Calu3 (cell line): ENCODE data around the gene GBX2. TPM values are rescaled to one million over a fixed set of nuclear protein-coding genes. Genes with fewer than 3 reads are reported as not detected.

Experiments
- BruUV-seq: library from RNA; stranded (reverse); fragments of 400-500 nt; replicated peaks from 2 replicates; lab custom pipeline; 2021; lab: Mats Ljungman, UMichigan
- CTCF ChIA-PET: fragments of 300-600 bp; sonication (Branson Sonifier 250); formaldehyde crosslinking; loops from one replicate; lab custom pipeline; 2022; ENCODE audit warnings: antibody characterized with exemption; lab: Charles Lee
- DNase-seq: peaks from one replicate; pipeline ENCODE4 v3.0.0; 2022
- H3K27ac Mint-ChIP-seq: one replicate; pipeline ENCODE4 v1.8.0; 2022; ENCODE audit warnings: mixed read lengths; ENCODE audit not compliant: unreplicated experiment
- H3K27me3 Mint-ChIP-seq: one replicate; pipeline ENCODE4 v1.8.0; 2022; ENCODE audit warnings: mixed read lengths; ENCODE audit not compliant: unreplicated experiment
- H3K36me3 Mint-ChIP-seq: one replicate; pipeline ENCODE4 v1.8.0; 2022; ENCODE audit warnings: mild to moderate bottlenecking, moderate library complexity, mixed read lengths; ENCODE audit not compliant: insufficient read depth, unreplicated experiment
- H3K4me1 Mint-ChIP-seq: one replicate; pipeline ENCODE4 v1.8.0; 2022; ENCODE audit warnings: mild to moderate bottlenecking, low read depth, mixed read lengths; ENCODE audit not compliant: unreplicated experiment
- H3K4me3 Mint-ChIP-seq: one replicate; pipeline ENCODE4 v1.8.0; 2022; ENCODE audit warnings: mild to moderate bottlenecking, low read depth, moderate library complexity, mixed read lengths; ENCODE audit not compliant: unreplicated experiment
- H3K9me3 Mint-ChIP-seq: one replicate; pipeline ENCODE4 v1.8.0; 2022; ENCODE audit warnings: low read depth, mixed read lengths; ENCODE audit not compliant: unreplicated experiment
- CTCF ChIP-seq: fragments of 200-600 bp; IDR thresholded peaks from one replicate; pipeline ENCODE4 v1.8.0; 2022; ENCODE audit warnings: antibody characterized with exemption; ENCODE audit not compliant: unreplicated experiment
- intact Hi-C: fragments of 100-400 bp; cut with micrococcal nuclease; formaldehyde crosslinking; loops from one replicate; pipeline ENCODE4 v1.10.0; 2022; ENCODE audit not compliant: unreplicated experiment
- total RNA-seq: library from RNA; stranded (reverse); gene quantifications from 2 replicates; pipeline ENCODE4 v1.2.3, GENCODE V29; 2022

The GBX2 gene
- total RNA-seq, 1 experiment from 2014 or later: 2.4 TPM

GRCh38 chr2:236129935-236130334 lies 38.3 kb downstream of the GBX2 start:
- no TSS peak for BruUV-seq
- H3K36me3 Mint-ChIP-seq: peaks cover 20% of the 10 kb centered on the region
- CTCF ChIA-PET: no interaction called here

GRCh38 chr2:236128321-236128720 lies 39.9 kb downstream of the GBX2 start:
- Mint-ChIP-seq H3K36me3 (peaks cover 12% of the 10 kb centered on the region), H3K9me3 (no peaks in the 10 kb centered on the region), H3K27ac (no peak overlapping the region), H3K27me3 (no peaks in the 10 kb centered on the region), H3K4me3 (no peak overlapping the region), H3K4me1 (no peaks in the 10 kb centered on the region)
- BruUV-seq: no TSS peak
- DNase-seq: no peak
- intact Hi-C loops: no loop called here
- TF ChIP-seq CTCF: no peak
- CTCF ChIA-PET: interaction anchor here (1.2 kb wide), 1 partner anchor 16 kb away, joined by 3 read pairs; no protein-coding TSS in a partner anchor

More at GRCh38 chr2:236129935-236130334, 38.3 kb downstream of the GBX2 start:
- H3K27ac Mint-ChIP-seq: no peak overlapping the region
- intact Hi-C loops: no loop called here
- H3K27me3 Mint-ChIP-seq: no peaks in the 10 kb centered on the region
- TF ChIP-seq CTCF: no peak
- H3K4me1 Mint-ChIP-seq: no peaks in the 10 kb centered on the region
- no peaks in the 10 kb centered on the region for H3K9me3 Mint-ChIP-seq
- no peak overlapping the region for H3K4me3 Mint-ChIP-seq
- no peak for DNase-seq

GRCh38 chr2:236127010-236127409 lies 41.2 kb downstream of the GBX2 start:
- CTCF ChIA-PET: interaction anchor here (0.6 kb wide), 1 partner anchor 50 kb away, joined by 3 read pairs; no protein-coding TSS in a partner anchor
- no peaks in the 10 kb centered on the region for H3K9me3 Mint-ChIP-seq
- no peak overlapping the region for H3K4me3 Mint-ChIP-seq
- no peaks in the 10 kb centered on the region for H3K27me3 Mint-ChIP-seq
- intact Hi-C loops: no loop called here
- H3K4me1 Mint-ChIP-seq: no peaks in the 10 kb centered on the region
- peaks cover 12% of the 10 kb centered on the region for H3K36me3 Mint-ChIP-seq
- DNase-seq: no peak
- no peak for TF ChIP-seq CTCF
- no TSS peak for BruUV-seq
- H3K27ac Mint-ChIP-seq: no peak overlapping the region

DNA sequence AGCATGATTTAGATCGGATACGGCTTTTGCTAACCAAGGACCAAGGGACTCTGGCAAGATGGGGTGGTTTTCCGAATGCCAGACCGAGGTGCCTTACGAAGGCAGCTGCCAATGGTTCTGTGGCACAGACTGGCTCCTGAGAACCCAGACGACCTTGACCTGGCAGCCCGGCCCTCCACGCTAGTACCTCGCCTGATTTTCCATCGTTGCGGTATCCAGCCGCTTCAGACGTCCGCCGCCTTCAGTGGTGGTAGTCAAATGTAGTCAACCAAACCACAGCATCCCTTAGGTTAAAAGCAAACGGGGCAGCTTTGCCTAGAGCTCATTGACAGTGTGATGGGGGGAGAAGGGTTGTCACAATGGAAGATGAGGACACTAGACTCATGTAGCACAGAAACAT lies 42.6 kb downstream of the GBX2 start:
- no TSS peak for BruUV-seq
- H3K27me3 Mint-ChIP-seq: no peaks in the 10 kb centered on the region
- no peak for TF ChIP-seq CTCF

More for the DNA sequence above, 42.6 kb downstream of the GBX2 start:
- no peak for DNase-seq
- Mint-ChIP-seq H3K4me3 (no peak overlapping the region), H3K9me3 (no peaks in the 10 kb centered on the region), H3K27ac (no peak overlapping the region), H3K4me1 (no peaks in the 10 kb centered on the region), H3K36me3 (peaks cover 12% of the 10 kb centered on the region)
- CTCF ChIA-PET: no interaction called here
- intact Hi-C loops: no loop called here
